Measurements from ENCODE around the gene WWC2.

GRCh38 chr4:183139058-183139750 lies 40.1 kb downstream of the WWC2 start:
- TF ChIP-seq REST (IDR thresholded peaks at IDR 0.05; ENCODE audit: unreplicated experiment): no peak
- TF ChIP-seq, protein P1, sequence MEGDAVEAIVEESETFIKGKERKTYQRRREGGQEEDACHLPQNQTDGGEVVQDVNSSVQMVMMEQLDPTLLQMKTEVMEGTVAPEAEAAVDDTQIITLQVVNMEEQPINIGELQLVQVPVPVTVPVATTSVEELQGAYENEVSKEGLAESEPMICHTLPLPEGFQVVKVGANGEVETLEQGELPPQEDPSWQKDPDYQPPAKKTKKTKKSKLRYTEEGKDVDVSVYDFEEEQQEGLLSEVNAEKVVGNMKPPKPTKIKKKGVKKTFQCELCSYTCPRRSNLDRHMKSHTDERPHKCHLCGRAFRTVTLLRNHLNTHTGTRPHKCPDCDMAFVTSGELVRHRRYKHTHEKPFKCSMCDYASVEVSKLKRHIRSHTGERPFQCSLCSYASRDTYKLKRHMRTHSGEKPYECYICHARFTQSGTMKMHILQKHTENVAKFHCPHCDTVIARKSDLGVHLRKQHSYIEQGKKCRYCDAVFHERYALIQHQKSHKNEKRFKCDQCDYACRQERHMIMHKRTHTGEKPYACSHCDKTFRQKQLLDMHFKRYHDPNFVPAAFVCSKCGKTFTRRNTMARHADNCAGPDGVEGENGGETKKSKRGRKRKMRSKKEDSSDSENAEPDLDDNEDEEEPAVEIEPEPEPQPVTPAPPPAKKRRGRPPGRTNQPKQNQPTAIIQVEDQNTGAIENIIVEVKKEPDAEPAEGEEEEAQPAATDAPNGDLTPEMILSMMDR (conservative IDR thresholded peaks at IDR 0.05; ENCODE audit: low read depth in 2 of 2): no peak
- TF ChIP-seq CREB1 (CRISPR knock-in tag; IDR thresholded peaks at IDR 0.05; ENCODE audit: low read depth): no peak
- no peak for TF ChIP-seq EZH2 (IDR thresholded peaks at IDR 0.05; ENCODE audit: low read depth, unreplicated experiment)
- no peak for TF ChIP-seq EZH2phosphoT487 (IDR thresholded peaks at IDR 0.05; ENCODE audit: unreplicated experiment)
- no peak for TF ChIP-seq STAT1 (IDR thresholded peaks at IDR 0.05; ENCODE audit: unreplicated experiment)
- no peak for TF ChIP-seq POLR2AphosphoS5 (IDR thresholded peaks at IDR 0.05; ENCODE audit: low read depth)
